K562 (cell line): ENCODE measurements around the gene MLLT3. TPM values are rescaled to one million over a fixed set of nuclear protein-coding genes. Genes with fewer than 3 reads are reported as not detected.

Experiments used
- ATAC-seq: fragments of 200-7000 bp; cut with Tn5 transposase; 3 replicates; pipeline ENCODE4 v1.9.1; 2020; ENCODE audit warnings: moderate library complexity
- BruUV-seq: library from RNA; stranded (reverse); fragments of 400-500 nt; replicated peaks from 2 replicates; lab custom pipeline; 2021; lab: Mats Ljungman, UMichigan
- CTCF ChIA-PET: fragments of 300-600 bp; formaldehyde crosslinking; extraction: SDS; loops from one replicate; lab custom pipeline; 2021; ENCODE audit warnings: low intra/inter-chr PET ratio; lab: Yijun Ruan, JAX
- POLR2A ChIA-PET: fragments of 300-600, 350-650 bp; sonication (Branson Sonifier 250); formaldehyde crosslinking; extraction: SDS; loops from one replicate; lab custom pipeline; 2021; ENCODE audit warnings: antibody characterized with exemption, inconsistent platforms; lab: Yijun Ruan, JAX
- DNase-seq, 4 experiments: peaks; one replicate each; pipeline versions ENCODE4 v3.0.0 to v3.0.0-alpha.2; 2011 to 2018; ENCODE audit warnings: low spot score in 3 of 4, mixed read lengths in 3 of 4; ENCODE audit errors: extremely low read depth in 1 of 4
- FAIRE-seq: peaks from 2 replicates; lab custom pipeline; 2011; peaks lifted over from hg19 to GRCh38; lab: Jason Lieb, UNC
- H2AFZ ChIP-seq: 2 replicates; pipeline ENCODE4 v1.6.0; 2011; ENCODE audit warnings: low read depth, low read length, control low read depth, inconsistent platforms
- H3K27ac ChIP-seq: fragments of 200-600 bp; 3 replicates; pipeline ENCODE4 v1.8.0; 2011; ENCODE audit warnings: low read depth, mild to moderate bottlenecking, control low read depth, inconsistent platforms, low read length, moderate library complexity, mixed read lengths; ENCODE audit errors: extremely low read depth
- H3K27me3 ChIP-seq, 2 experiments: fragments of 300-600 bp in 1 of 2; 2 replicates in 1 of 2; 3 replicates in 1 of 2; pipeline versions ENCODE4 v1.6.0 to v1.8.0; 2011; ENCODE audit warnings: inconsistent platforms in 2 of 2, low read length in 2 of 2, mild to moderate bottlenecking in 1 of 2, mixed read lengths in 1 of 2, moderate library complexity in 1 of 2; ENCODE audit not compliant: control insufficient read depth in 2 of 2, insufficient read depth in 2 of 2
- H3K36me3 ChIP-seq: fragments of 300-600 bp; 3 replicates; pipeline ENCODE4 v1.8.0; 2011; ENCODE audit warnings: mild to moderate bottlenecking, low read length, inconsistent platforms; ENCODE audit not compliant: control insufficient read depth, insufficient read depth
- H3K4me1 ChIP-seq, 2 experiments: fragments of 200-600 bp in 1 of 2; replicated peaks in 1 of 2; 2 replicates in 1 of 2; 3 replicates in 1 of 2; pipeline versions ENCODE4 v1.5.1 to v1.8.0; 2011; ENCODE audit warnings: inconsistent platforms in 2 of 2, low read length in 2 of 2, mild to moderate bottlenecking in 1 of 2, mixed read lengths in 1 of 2, moderate library complexity in 1 of 2; ENCODE audit not compliant: control insufficient read depth in 2 of 2, insufficient read depth in 2 of 2
- H3K4me2 ChIP-seq: 2 replicates; pipeline ENCODE4 v1.6.1; 2011; ENCODE audit warnings: low read length, control low read depth, inconsistent platforms, mixed read lengths; ENCODE audit not compliant: insufficient read depth
- H3K4me3 ChIP-seq: fragments of 200-600 bp; sonication (generic), shearing (Covaris generic); 2 replicates; pipeline ENCODE4 v1.5.1; 2016; ENCODE audit warnings: control low read depth, inconsistent platforms
- H3K79me2 ChIP-seq: fragments of 200-600 bp; 3 replicates; pipeline ENCODE4 v1.8.0; 2011; ENCODE audit warnings: low read length, inconsistent platforms; ENCODE audit not compliant: control insufficient read depth, insufficient read depth
- H3K9ac ChIP-seq, 2 experiments: 2 replicates each; pipeline versions ENCODE4 v1.6.0 to v1.6.1; 2011; ENCODE audit warnings: low read depth in 2 of 2, low read length in 2 of 2, control low read depth in 1 of 2, inconsistent platforms in 1 of 2, mild to moderate bottlenecking in 1 of 2, mixed read lengths in 1 of 2; ENCODE audit not compliant: insufficient read depth in 1 of 2
- H3K9me1 ChIP-seq: one replicate; pipeline ENCODE4 v1.6.0; 2011; ENCODE audit warnings: inconsistent platforms, mild to moderate bottlenecking, low read length, moderate library complexity; ENCODE audit not compliant: control insufficient read depth, insufficient read depth
- H3K9me3 ChIP-seq: replicated peaks from 2 replicates; pipeline ENCODE4 v1.5.1; 2011; ENCODE audit warnings: low read depth, low read length, inconsistent platforms; ENCODE audit not compliant: control insufficient read depth, insufficient read depth
- H4K20me1 ChIP-seq: replicated peaks from 2 replicates; pipeline ENCODE4 v1.6.1; 2011; ENCODE audit warnings: low read length, inconsistent platforms, mixed read lengths; ENCODE audit not compliant: control insufficient read depth, insufficient read depth
- ZEB2 ChIP-seq: fragments of 450-650 bp; IDR thresholded peaks from 2 replicates; pipeline ENCODE4 v1.6.1; 2016
- ZNF407 ChIP-seq: fragments of 450-650 bp; IDR thresholded peaks from 2 replicates; pipeline ENCODE4 v1.6.1; 2016; ENCODE audit warnings: low read depth
- WGBS: fragments of 100-300 bp; shearing (Covaris generic); methylation state at CpG from one replicate; pipeline ENCODE4 v1.1.6; 2016; ENCODE audit warnings: low coverage, mixed read lengths; ENCODE audit not compliant: insufficient coverage; ENCODE audit errors: missing lambda C conversion rate; 5-methylcytosine and 5-hydroxymethylcytosine counted together
- in situ Hi-C: fragments of 300-500 bp; cut with MboI; formaldehyde crosslinking; loops from 4 replicates; pipeline ENCODE4 v1.15.0; 2018; ENCODE audit warnings: inconsistent platforms, mixed read lengths
- intact Hi-C: fragments of 100-400 bp; cut with micrococcal nuclease; formaldehyde crosslinking; loops from 2 replicates; pipeline ENCODE4 v1.14.2; 2022
- polyA plus RNA-seq, 8 experiments: library from polyadenylated mRNA; depleted of rRNA in 4 of 8; stranded (reverse) in 5 of 8; unstranded in 3 of 8; fragments of >200 nt; fragmentation: Nextera tagmentation in 2 of 8; fragmentation: Illumina TruSeq in 1 of 8; extraction: Ambion mirVana in 2 of 8; extraction: Trizol in 1 of 8; gene quantifications; 2 replicates each; pipeline versions ENCODE4 v1.2.1 to v1.2.3, GENCODE V29; 2011 to 2014; ENCODE audit warnings: inconsistent platforms in 1 of 8, missing spikeins in 1 of 8
- total RNA-seq, 7 experiments: library from RNA; depleted of rRNA in 6 of 7; stranded (reverse); fragments of >200 nt in 6 of 7; fragmentation: Illumina TruSeq in 2 of 7; extraction: Trizol in 2 of 7; gene quantifications; 2 replicates each; pipeline versions ENCODE4 v1.2.1 to v1.2.3, GENCODE V29; 2011 to 2021; ENCODE audit warnings: low replicate concordance in 1 of 7
- TF ChIP-seq, protein P1 (sequence below): fragments of 150-350 bp; IDR thresholded peaks from 2 replicates; pipeline ENCODE4 v1.6.1; 2014; ENCODE audit warnings: low read depth, mild to moderate bottlenecking, low read length, borderline replicate concordance
- TF ChIP-seq, protein P2 (sequence below): fragments of 200-800 bp; sonication (Bioruptor generic); IDR thresholded peaks from 2 replicates; pipeline ENCODE4 v1.6.1; 2017; ENCODE audit warnings: missing genetic modification characterization, missing compliant biosample characterization

Gene MLLT3
- total and polyA plus RNA-seq, 9 of the 15 experiments (the other 6 are each of a cell fraction or from before 2014, with no cell fraction given): 0.07 to 0.42 (median 0.22) TPM; not detected in 4

GRCh38 chr9:20643660-20644059 lies 21.4 kb upstream of the MLLT3 start (continued):
- no peak for TF ChIP-seq ZNF407
- TF ChIP-seq, all 486 proteins: peak for 0

DNA sequence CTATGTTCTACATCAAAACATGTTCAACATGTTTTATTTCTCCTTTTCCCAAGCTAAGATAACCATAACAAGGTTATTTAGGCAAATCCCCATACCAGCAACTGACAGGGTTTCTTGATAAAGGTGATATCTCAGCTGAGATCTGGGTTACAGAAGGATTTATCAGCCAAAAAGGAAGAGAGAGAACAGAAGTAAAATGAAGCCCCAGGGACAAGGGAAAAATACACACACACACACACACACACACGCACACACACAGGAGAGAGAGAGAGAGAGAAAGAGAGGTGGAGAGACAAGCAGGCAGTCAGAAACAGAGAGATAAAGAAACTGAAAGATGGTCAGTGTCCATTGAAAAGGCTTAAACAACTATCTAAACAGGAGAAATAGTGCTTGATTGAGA lies 19.7 kb upstream of the MLLT3 start:
- intact Hi-C loops (no loop called here), in situ Hi-C loops (no loop called here)
- BruUV-seq: no TSS peak
- Histone ChIP-seq H3K4me3 (no peak overlapping the region), H2AFZ (no peak overlapping the region), H3K79me2 (no peaks in the 10 kb centered on the region), H3K4me1 (no peaks in the 10 kb centered on the region), H3K9me3 (no peaks in the 10 kb centered on the region), H3K27ac (no peak overlapping the region), H3K27me3 (no peaks in the 10 kb centered on the region), H3K36me3 (no peaks in the 10 kb centered on the region), H3K9ac (no peak overlapping the region), H4K20me1 (no peaks in the 10 kb centered on the region), H3K4me2 (no peak overlapping the region), H3K9me1 (no peaks in the 10 kb centered on the region)
- DNase-seq: no peak
- ATAC-seq: no peak
- 0% methylated on average over 1 of the region's 1 CpG for WGBS
- ChIA-PET POLR2A (no interaction called here), CTCF (no interaction called here)
- FAIRE-seq: no peak
- TF ChIP-seq, protein P1, sequence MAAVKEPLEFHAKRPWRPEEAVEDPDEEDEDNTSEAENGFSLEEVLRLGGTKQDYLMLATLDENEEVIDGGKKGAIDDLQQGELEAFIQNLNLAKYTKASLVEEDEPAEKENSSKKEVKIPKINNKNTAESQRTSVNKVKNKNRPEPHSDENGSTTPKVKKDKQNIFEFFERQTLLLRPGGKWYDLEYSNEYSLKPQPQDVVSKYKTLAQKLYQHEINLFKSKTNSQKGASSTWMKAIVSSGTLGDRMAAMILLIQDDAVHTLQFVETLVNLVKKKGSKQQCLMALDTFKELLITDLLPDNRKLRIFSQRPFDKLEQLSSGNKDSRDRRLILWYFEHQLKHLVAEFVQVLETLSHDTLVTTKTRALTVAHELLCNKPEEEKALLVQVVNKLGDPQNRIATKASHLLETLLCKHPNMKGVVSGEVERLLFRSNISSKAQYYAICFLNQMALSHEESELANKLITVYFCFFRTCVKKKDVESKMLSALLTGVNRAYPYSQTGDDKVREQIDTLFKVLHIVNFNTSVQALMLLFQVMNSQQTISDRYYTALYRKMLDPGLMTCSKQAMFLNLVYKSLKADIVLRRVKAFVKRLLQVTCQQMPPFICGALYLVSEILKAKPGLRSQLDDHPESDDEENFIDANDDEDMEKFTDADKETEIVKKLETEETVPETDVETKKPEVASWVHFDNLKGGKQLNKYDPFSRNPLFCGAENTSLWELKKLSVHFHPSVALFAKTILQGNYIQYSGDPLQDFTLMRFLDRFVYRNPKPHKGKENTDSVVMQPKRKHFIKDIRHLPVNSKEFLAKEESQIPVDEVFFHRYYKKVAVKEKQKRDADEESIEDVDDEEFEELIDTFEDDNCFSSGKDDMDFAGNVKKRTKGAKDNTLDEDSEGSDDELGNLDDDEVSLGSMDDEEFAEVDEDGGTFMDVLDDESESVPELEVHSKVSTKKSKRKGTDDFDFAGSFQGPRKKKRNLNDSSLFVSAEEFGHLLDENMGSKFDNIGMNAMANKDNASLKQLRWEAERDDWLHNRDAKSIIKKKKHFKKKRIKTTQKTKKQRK: no peak
- TF ChIP-seq ZEB2: no peak
- TF ChIP-seq, protein P2, sequence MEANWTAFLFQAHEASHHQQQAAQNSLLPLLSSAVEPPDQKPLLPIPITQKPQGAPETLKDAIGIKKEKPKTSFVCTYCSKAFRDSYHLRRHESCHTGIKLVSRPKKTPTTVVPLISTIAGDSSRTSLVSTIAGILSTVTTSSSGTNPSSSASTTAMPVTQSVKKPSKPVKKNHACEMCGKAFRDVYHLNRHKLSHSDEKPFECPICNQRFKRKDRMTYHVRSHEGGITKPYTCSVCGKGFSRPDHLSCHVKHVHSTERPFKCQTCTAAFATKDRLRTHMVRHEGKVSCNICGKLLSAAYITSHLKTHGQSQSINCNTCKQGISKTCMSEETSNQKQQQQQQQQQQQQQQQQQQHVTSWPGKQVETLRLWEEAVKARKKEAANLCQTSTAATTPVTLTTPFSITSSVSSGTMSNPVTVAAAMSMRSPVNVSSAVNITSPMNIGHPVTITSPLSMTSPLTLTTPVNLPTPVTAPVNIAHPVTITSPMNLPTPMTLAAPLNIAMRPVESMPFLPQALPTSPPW: no peak
